Measurements from ENCODE around the gene GNG13.

The GNG13 gene

GRCh38 chr16:813916-814412, 13.4 kb upstream of the GNG13 start:
- DNase-seq (ENCODE audit: low read depth in 2 of 2): no peak

DNA sequence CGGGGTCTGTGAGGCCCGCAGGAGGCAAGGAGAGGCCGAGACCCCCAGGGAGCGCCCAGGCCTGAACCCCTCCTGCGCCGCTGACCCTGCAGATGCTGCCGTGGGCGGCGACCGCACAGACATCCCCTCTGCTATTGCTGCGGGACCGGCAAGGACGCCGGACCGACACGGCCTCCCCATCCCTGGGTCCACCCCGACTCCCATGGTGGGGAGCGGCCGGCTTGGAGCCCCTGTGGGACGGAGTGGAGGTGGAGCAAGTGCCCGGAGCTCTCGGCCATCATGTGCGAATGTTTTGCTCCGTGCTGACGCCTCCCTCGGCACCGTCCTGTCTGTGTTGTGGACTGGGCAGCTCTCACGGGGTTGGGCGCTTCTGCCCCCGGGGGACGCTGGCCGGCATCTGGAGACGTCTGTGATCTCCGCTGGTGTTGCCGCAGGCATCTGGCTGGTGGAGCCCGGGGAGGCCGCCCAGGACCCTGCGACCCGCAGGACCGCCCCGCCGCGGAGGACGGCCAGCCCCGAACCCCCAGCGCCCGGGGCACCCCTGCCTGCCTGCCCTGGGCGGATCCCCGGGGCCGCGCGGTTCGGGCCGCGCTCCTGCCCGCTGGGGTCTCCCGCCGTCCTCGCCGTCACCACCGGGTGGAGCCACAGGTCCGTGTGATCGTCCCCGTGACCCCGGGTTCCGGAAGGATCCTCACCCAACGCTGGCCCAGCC, 12.8 kb upstream of the GNG13 start:
- no peak for DNase-seq (ENCODE audit: low read depth in 2 of 2)

DNA sequence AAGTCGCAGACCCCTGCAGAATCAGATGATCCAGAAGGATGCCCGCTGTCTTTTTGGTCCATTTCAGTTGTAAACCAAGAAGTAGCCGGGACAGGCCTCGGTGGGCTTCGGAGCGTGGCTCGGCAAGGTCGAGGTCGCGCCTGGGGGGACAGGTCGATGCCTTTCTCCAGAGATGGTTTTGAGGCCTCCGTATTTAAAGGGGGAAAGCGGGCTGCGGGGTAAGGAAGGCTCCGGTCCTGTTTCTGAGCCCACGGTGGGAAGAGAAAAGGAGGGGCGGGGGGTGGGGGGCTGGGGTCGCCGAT, 7.5 kb upstream of the GNG13 start:
- no peak for DNase-seq (ENCODE audit: low read depth in 2 of 2)

- DNase-seq (ENCODE audit: low read depth in 2 of 2): peak; percentile 57 to 71
These were observed 7.0 kb upstream of the GNG13 start for GRCh38 chr16:807347-808084.

- no peak for DNase-seq (ENCODE audit: low read depth in 2 of 2)
These were observed 4.9 kb upstream of the GNG13 start for GRCh38 chr16:805474-805873.

DNA sequence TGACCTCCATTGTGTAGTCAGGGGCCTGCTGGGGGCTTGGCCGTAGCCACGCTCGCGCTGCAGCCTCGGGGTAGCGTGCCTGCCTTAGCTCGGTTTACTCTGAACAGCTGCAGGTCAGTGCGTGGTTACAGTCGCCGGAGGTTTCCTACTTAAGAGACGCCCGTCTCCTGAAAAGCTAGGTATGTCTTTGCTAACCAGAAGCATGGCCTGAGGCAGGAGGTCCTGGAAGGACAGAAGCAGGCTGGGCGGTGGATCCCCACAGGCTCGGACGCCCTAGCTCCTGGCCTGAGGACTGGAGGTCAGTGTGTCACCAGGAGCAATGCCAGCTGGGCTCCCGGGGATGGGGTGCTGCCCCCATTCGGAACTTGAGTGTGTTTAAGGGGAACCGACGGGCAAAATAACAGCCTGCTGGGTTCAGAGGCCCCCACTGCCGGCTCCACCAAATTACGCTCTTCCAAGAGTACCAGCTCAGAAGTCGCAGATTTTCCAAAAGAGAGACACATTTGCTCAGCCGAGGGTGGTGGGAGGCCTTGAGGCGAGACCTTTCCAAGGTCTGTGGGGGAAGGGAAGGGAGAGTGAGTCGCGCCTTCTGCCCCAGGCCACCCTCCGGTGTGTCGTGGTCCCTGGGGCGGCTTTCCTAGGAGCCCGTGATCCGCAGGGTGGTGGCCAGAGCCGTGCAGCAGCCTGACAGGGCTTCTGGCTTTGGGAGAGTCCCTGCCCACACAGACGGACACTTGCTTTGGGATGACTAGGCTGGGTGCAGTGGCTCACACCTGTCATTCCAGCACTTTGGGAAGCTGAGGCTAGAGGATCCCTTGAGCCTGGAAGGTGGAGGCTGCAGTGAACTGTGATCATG, 3.9 kb upstream of the GNG13 start:
- DNase-seq (ENCODE audit: low read depth in 2 of 2): no peak

- DNase-seq (ENCODE audit: low read depth in 2 of 2): no peak
These were observed 3.2 kb upstream of the GNG13 start for GRCh38 chr16:803754-804080.

GRCh38 chr16:802914-803753, 2.6 kb upstream of the GNG13 start:
- no peak for DNase-seq (ENCODE audit: low read depth in 2 of 2)

DNA sequence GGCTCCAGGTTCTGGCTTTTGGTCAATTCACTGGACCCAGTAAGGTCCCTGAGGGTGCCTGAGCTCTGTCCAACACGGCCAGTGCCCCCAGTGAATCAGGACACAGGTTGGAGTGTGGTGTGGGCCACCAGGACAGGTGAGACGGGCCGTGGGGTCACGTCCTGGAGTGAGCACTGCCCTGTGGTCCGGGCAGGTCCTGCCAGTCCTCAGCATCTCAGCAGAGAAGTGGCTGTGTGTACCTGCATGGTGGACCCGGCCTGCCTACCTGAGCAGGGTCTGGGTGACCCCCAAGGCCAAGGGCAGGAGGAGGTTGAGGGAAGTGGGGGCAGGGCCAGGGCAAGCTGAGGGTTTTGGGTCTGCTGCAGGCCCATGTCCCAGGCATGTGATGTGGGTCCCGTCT, 1.9 kb upstream of the GNG13 start:
- DNase-seq (ENCODE audit: low read depth in 2 of 2): no peak

GRCh38 chr16:801584-802363, 1.2 kb upstream of the GNG13 start:
- no peak for DNase-seq (ENCODE audit: low read depth in 2 of 2)

DNA sequence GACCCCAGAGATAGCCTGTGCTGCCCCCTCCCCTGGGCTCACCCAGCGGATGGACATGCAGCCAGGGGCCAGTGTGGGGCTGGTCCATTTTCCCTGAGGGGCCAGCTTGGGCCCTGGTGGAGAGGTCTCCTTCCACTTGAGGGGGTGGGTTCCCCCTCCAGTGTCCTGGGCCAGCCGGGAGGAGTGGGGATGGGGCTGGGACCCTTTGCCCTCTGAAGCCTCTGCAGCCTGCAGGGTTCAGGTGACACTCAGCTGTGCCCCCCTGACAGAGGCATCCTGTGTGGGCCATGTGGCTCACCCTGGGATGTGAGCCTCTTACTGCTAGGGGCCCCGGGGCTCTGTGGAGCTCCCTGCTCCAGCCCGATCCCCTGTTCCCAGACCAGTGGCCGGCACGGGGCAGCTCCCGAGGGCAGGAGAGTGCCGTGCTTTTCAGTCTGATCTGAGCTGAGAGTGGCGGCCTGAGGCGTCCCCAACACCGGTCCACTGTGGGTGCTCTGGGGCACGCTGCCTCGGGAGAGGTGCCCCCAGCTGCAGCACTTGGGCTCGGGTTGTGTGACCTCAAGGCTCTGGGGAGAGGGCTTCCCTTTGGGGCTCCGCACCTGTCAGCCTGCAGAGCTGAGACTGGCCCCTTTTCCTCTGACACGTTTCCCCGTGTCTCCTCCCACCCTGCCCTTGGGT, 439 bp upstream of the GNG13 start:
- no peak for DNase-seq (ENCODE audit: low read depth in 2 of 2)

GRCh38 chr16:799111-799947, 1.2 kb downstream of the GNG13 start:
- DNase-seq (ENCODE audit: low read depth in 2 of 2): no peak

DNA sequence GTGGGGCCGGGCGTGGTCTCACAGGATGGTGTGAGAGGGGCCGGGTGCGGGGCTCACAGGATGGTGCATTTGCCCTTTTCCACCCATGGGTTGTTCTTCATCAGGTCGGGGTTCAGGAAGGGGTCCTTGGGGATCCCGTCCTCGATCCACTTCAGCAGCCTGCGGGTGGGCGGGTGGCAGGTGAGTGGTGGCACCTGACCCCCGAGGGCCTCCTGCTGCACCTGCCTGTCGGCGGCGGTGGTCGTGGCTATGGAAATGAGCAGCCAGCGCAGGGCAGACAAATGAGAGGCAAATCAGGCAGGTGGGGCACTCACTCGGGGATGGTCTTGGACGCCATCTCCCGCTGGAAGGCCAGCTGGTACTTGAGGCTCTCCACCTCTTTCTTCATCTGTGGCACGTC, 1.9 kb downstream of the GNG13 start:
- no peak for DNase-seq (ENCODE audit: low read depth in 2 of 2)

DNA sequence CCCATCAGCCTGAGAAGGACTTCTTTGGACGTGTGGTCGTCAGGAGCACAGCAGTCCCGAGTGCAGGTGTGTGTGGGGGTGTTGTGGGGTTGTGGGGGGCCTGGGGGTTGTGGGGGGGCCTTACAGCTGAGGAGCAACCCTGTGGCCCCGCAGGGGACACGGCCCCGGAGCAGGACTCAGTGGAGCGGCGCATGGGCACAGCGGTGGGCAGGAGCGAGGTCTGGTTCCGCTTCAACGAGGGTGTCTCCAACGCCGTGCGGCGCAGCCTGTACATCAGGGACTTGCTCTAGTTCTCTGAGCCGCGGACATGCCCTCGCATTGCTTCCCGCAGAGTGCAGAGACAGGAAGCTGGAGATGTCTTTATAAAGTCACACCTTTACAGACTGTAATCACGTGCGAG, 2.8 kb downstream of the GNG13 start:
- DNase-seq (ENCODE audit: low read depth in 2 of 2): no peak

DNA sequence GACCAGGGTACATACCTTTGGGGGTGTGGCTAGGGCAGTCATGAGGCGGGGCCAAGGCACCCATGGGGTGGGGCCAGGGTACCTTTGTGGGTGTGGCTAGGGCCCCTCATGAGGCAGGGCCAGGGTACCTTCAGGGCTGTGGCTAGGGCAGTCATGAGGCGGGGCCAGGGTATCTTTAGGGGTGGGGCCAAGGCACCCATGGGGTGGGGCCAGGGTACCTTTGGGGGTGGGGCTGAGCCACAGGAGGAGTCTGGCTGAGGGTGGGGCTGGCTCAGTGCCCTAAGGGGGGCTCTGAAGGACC, 3.5 kb downstream of the GNG13 start:
- no peak for DNase-seq (ENCODE audit: low read depth in 2 of 2)

DNA sequence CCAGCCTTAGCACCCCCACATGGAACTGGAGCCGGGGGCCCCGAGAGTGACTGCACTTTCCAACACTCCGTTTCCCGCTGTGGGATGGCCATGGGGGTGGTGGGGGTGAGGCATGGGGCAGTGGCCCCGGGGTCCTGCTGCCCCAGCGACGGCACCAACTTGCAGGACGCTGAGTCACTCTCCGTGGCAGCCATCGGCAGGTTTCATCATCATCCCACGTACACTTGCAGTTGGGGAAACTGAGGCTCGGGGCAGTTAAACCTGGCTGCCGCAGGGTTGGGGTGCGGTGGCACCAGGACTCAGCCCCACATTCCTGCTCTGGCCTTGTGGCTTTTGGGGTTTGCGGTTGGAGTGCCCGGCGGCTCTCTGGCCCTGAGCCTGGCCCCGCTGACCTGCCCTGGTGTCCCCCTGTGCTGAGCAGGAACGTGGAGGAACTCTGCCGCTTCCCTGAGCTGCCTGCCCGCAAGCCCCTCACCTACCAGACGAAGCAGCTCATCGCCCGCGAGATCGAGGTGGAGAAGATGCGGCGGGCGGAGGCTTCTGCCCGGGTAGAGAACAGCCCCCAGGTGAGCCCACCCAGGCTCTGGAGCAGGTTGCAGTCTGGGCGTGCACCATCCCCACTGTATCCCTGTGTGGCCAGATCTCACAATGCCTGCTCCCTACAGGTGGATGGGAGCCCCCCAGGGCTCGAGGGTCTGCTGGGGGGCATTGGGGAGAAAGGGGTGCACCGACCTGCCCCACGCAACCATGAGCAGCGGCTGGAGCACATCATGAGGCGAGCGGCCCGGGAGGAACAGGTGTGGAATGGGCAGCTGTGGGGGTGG, 4.0 kb downstream of the GNG13 start:
- DNase-seq (ENCODE audit: low read depth in 2 of 2): no peak

DNA sequence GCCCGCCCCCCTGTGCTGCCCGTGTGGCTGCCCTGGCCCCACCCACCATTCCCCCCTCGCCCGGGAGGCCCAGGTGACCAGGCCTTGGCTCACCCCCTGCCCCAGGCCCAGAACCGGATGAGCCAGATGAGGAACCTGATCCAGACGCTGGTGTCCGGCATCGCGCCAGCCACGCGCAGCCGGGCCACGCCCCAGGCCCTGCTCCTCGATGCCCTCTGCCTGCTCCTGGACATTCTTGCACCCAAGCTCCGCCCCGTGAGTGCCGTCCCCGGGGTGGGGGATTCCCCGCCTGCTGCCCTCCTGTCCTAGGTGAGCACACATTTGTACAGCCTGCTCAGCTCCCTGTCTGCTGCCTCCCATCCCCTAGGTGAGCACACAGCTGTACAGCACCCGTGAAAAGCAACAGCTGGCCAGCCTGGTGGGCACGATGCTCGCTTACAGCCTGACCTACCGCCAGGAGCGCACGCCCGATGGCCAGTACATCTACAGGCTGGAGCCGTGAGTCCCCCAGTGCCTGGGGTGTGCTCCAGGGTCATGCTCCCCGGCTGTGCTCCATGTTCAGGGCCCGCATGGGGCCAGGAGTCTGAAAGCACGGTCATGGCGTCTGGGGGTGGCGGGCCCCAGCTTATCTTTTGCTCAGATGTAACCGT, 4.8 kb downstream of the GNG13 start:
- DNase-seq (ENCODE audit: low read depth in 2 of 2): no peak

DNA sequence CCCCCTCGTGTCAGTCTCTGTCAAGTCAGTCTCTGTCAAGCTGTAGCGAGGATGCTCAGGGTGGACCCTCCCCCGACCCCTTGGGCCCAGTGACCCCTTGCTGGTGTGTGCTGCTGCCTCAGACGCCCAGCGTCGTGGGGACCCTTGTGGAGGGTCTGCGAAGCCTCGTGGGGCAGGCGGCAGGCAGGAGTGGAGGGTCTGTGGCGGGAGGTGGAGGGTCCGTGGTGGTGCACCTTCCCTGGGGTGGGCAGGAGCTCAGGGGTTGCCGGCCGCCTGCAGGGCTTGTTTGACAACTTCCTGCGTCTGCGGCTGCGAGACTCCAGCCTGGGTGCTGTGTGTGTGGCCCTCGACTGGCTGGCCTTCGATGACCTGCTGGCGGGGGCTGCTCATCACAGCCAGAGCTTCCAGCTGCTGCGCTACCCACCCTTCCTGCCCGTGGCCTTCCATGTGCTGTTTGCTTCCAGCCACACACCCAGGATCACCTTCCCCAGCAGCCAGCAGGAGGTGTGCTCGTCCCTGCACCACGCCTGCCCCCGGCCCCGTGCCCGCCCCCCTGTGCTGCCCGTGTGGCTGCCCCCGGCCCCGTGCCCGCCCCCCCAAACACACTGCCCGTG, 5.6 kb downstream of the GNG13 start:
- DNase-seq (ENCODE audit: low read depth in 2 of 2): no peak
